GM19025 (cell line): ENCODE results near the gene FKBP5.
"Not testable (repeated sequence)": the region's sequence is repeated elsewhere in the genome, so short reads cannot be mapped to it uniquely, and the experiment has no call there.

ENCODE experiments used
- ATAC-seq: cut with Tn5 transposase; IDR thresholded peaks from one replicate; pipeline ENCODE4 v1.9.1; 2021; ENCODE audit warnings: mild to moderate bottlenecking, low read depth, moderate library complexity; ENCODE audit not compliant: unreplicated experiment

The FKBP5 gene

GRCh38 chr6:35691027-35691824 lies 2.5 kb upstream of the FKBP5 start:
- ATAC-seq, result no peak

- ATAC-seq, result no peak
Observed at GRCh38 chr6:35690484-35690883, 1.8 kb upstream of the FKBP5 start.

- ATAC-seq, result not testable (repeated sequence)
Observed at GRCh38 chr6:35690006-35690405, 1.3 kb upstream of the FKBP5 start.

- peak; percentile 31 for ATAC-seq
Observed at GRCh38 chr6:35687658-35688604, 784 bp downstream of the FKBP5 start.

GRCh38 chr6:35686873-35687555 lies 1.7 kb downstream of the FKBP5 start:
- ATAC-seq, result no peak

GRCh38 chr6:35686436-35686835 lies 2.3 kb downstream of the FKBP5 start:
- ATAC-seq, result no peak

GRCh38 chr6:35683267-35683666 lies 5.4 kb downstream of the FKBP5 start:
- no peak for ATAC-seq

- ATAC-seq, result no peak
Observed at GRCh38 chr6:35681298-35681697, 7.4 kb downstream of the FKBP5 start.

GRCh38 chr6:35679399-35679798 lies 9.3 kb downstream of the FKBP5 start:
- ATAC-seq, result no peak

- ATAC-seq, result no peak
Observed at GRCh38 chr6:35678814-35679213, 9.9 kb downstream of the FKBP5 start.

GRCh38 chr6:35678021-35678654 lies 10.6 kb downstream of the FKBP5 start:
- no peak for ATAC-seq

GRCh38 chr6:35677456-35677855 lies 11.3 kb downstream of the FKBP5 start:
- no peak for ATAC-seq

- ATAC-seq, result no peak
Observed at GRCh38 chr6:35675871-35676459, 12.8 kb downstream of the FKBP5 start.

- ATAC-seq, result no peak
Observed at GRCh38 chr6:35674594-35674993, 14.1 kb downstream of the FKBP5 start.

- no peak for ATAC-seq
Observed at GRCh38 chr6:35673755-35674154, 15.0 kb downstream of the FKBP5 start.

GRCh38 chr6:35673284-35673666 lies 15.4 kb downstream of the FKBP5 start:
- not testable (repeated sequence) for ATAC-seq

GRCh38 chr6:35670453-35670852 lies 18.3 kb downstream of the FKBP5 start:
- ATAC-seq, result not testable (repeated sequence)

- no peak for ATAC-seq
Observed at GRCh38 chr6:35669451-35670045, 19.2 kb downstream of the FKBP5 start.

GRCh38 chr6:35668744-35669450 lies 19.8 kb downstream of the FKBP5 start:
- no peak for ATAC-seq
